HG03025 (cell line): ENCODE measurements around the gene CDHR4.
"Not testable (repeated sequence)": the region's sequence is repeated elsewhere in the genome, so short reads cannot be mapped to it uniquely, and the experiment has no call there.

Experiments used
- ATAC-seq: cut with Tn5 transposase; IDR thresholded peaks from one replicate; pipeline ENCODE4 v1.9.1; 2021; ENCODE audit warnings: mild to moderate bottlenecking, moderate library complexity; ENCODE audit not compliant: unreplicated experiment, low FRiP score

CDHR4 gene

DNA sequence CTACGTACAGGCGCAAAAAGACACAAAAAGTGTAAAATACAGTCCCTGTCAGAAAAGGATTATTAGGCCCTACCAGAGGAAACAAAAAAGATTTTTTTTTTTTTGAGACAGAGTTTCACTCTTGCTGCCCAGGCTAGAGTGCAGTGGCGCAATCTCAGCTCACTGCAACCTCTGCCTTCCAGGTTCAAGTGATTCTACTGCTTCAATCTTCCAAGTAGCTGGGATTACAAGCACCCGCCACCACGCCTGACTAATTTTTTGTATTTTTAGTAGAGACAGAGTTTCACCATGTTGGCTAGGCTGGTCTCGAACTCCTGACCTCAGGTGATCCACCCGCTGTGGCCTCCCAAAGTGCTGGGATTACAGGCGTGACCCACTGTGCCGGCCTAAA lies 18.7 kb downstream of the CDHR4 start:
- not testable (repeated sequence) for ATAC-seq

DNA sequence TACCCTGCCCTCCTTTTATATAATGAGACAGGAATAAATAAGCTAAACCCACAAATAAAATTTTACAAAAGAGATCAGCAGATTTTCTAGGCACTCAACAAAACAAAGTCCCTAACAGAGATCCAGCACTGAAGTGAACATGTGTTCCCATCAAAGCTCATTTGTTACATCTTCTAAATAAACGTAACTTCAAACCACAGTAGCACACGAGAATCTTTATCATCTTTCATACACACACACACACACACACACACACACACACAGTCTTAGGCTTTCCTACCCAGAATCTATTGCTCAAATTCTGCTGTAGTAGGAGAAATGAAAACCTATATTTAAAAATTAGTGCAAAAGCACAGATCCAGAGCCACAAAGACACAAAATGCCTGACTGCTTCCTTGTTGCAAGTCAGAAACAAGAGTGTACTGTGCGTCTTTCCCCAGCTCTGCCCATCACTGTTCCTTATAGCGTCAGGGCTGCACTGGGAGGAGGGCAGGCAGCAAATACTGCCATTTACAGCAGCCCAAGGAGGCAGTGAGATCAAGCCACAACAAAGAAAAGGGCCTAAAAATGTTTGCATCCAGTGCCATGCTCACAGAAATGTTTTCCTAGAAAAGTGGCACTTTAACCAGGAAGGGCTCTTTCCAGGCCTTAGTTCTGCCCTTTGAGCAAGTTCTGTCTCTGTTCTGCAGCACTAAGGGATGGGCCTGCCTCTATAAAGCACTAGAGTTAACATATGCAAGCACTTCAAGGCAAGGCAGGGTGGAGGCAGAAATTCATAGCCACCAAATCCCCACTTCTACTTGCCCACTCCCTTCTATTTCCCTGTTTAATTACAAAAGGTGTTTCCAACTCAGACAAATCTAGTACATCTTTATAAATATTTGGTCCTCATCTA lies 19.3 kb downstream of the CDHR4 start:
- no peak for ATAC-seq

DNA sequence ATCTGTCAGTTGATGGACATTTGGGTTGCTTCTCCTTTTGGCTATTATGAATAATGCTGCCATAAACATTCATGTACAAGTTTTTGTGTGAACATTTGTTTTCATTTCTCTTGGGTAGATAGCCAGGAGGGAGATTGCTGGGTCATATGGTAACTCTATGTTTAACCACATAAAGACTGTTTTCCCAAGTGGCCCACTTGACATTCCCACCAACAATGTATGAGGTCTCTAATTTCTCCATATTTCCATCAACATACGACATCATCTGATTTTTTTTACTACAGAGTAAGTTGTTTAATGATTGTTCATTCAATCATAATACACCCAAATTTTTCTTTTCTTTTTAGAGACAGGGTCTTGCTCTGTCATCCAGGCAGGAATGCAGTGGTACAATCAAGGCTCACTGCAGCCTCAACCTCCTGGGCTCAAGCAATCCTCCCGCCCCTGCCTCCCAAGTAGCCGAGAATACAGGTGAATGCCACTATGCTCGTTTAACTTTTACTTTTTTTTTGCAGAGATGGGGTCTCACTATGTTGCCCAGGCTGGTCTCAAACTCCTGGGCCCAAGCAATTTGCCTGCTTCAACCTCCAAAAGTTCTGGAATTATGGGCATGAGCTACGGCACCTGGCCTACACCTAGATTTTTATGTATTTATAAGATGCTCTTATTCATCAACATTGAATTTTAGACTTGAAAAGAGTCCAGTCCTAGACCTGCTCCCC lies 20.2 kb downstream of the CDHR4 start:
- ATAC-seq: no peak

DNA sequence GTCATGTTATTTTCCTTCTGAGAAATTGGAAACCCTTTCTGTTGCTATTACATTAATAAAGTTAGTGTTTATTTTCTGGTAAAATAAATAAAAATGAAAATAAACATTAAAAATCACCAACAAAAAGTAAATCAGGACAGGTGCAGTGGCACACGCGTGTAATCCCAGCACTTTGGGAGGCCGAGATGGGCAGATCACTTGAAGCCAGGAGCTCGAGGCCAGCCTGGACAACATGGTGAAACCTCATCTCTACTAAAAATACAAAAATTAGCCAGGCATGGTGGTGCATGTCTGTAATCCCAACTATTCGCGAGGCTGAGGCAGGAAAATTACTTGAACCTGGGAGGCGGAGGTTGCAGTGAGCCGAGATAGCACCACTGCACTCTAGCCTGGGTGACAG lies 23.6 kb downstream of the CDHR4 start:
- not testable (repeated sequence) for ATAC-seq

DNA sequence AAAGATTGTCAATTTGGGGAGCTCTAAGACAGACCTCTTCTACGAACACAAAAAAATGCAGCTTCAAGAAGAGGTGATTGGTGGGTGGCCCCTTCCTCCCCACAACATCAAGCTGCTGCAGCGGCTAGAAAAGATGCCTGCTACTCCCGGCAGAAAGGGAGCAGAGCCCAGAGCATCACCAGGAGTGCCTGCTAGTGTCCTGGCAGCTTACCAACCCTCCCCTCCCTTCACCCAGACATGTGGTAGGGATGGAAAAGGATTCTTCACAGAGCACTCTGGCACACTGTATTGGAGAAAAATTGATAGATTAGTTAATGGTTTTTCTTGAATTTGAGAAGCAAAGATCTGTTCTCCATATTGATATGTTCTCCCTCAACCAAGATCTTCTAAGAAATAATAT lies 24.1 kb downstream of the CDHR4 start:
- no peak for ATAC-seq

DNA sequence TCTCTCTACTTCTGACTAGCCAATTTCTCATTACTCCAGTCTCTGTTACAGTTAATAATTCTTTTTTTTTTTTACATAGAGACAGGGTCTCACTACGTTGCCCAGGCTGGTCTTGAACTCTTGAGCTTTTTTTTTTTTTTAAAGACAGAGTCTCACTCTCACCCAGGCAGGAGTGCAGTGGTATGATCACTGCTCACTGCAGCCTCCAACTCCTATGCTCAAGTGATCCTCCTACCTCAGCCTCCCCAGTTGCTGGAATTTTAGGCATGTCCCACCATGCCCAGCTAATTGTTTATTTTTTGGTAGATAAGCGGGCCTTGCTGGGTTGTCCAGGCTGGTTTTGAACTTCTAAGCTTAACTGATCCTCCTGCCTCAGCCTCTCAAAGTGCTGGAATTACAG lies 27.0 kb downstream of the CDHR4 start:
- ATAC-seq: no peak

DNA sequence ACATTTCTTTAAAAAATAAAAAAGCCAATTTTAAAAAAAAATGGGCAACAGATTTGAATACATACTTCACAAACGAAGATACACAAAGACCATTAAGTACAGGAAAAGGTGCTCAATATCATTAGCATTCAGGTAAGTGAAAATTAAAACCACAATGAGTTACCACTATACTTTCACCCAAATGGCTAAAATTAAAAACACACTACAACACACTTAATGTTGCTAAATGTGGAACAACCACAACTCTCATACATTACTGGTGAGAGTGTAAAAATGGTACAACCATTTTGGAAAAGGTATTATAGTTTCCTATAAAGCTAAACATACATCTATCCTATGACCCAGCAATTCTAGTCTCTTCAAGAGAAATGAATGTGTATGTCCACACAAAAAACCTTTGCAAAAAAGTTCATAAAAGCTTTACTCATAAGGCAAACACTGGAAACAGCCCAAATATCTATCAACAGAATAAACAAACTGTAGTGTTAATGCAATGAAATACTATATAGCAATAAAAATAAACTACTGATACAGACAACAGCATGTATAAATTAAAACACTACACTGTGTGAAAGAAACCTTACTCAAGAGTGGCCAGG lies 28.2 kb downstream of the CDHR4 start:
- no peak for ATAC-seq

DNA sequence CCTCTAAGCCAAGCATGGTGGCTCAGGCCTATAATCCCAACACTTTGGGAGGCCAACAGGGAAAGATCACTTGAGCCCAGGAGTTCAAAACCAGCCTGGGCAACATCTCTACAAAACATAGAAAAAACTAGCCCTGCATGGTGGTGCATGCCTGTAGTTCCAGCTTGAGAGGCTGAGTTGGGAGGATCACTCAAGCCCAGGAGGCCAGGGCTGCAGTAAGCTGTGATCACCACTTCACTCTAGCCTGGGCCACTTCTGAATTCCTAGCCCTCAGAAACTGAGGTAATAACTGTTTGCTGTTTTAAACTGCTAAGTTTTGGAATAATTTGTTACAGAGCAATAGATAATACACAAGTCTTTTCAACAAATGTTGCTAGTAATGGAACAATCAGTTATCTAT lies 29.7 kb downstream of the CDHR4 start:
- no peak for ATAC-seq

DNA sequence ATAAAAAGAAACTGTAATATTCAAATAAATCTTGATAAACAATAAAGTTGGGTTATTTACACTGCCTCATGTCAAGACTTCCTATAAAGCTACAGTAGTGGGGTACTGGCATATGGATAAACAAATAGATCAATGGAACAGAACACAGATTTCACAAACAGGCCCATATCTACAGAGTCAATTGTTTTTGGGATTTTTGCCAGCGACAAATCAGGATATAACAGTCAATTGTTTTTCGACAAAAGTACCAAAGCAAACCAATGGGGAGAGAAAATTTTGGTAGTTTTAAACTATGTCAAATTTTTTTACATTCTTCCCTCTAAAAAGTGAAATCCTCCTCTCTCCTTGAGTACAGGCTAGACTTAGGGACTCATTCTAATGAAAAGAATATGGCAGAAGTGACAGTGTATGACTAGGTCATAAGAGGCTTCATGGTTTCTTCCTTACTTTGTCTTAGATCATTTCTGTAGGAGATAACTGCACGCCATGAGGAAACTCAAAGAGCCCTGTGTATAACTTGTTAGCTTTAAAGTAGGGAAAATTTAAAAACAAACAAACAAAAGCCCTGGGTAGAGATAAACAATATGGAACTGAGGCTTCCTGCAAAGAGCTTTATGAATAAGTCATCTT lies 30.3 kb downstream of the CDHR4 start:
- ATAC-seq: no peak

DNA sequence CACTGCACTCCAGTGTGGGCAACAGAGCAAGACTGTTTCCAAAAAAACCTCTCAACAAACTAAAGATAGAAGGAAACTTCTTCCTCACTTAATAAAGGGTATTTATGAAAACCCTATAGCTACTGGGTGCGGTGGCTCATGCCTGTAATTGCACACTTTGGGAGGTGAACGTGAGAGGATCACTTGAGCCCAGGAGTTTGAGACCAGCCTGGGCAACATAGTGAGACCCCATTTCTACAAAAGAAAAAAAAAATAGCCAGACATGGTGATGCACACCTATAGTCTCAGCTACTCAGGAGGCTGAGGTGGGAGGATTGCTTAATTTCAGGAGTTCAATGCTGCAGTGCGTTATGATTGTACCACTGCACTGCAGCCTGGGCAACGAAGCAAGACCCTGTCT lies 35.7 kb downstream of the CDHR4 start:
- ATAC-seq: no peak

DNA sequence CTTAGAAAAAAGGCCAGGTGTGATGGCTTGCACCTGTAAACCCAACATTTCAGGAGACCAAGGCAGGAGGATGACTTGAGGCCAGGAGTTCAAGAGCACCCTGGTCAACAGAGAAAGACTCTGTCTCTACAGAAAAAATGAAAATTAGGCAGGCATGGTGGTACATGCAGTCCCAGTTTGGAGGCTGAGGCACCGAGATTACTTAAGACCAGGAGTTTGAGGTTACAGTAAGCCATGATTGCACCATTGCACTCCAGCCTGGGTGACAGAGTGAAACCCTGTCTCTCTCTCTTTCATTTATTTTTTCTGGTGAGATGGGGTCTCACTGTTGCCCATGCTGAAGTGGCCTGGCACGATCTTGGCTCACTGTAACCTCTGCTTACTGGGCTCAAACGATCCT lies 38.0 kb downstream of the CDHR4 start:
- no peak for ATAC-seq

DNA sequence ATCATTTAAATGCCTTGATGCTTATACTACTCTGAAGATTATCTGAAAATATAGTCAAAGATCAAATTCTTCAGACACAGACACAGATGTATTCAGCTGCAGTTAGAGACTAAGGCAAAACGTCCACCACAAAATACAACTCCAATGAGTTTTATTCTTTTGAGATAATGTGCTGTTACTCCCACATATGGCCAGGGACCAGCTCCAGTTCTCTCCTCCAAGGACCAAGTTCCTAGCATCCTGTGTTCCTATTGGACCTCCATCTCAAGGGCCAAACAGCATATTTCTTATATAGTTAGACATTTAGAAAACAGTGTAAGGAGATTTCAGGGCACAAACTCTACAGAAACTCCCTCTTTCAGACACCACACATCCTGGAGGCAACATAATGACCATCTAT lies 40.4 kb downstream of the CDHR4 start:
- no peak for ATAC-seq

DNA sequence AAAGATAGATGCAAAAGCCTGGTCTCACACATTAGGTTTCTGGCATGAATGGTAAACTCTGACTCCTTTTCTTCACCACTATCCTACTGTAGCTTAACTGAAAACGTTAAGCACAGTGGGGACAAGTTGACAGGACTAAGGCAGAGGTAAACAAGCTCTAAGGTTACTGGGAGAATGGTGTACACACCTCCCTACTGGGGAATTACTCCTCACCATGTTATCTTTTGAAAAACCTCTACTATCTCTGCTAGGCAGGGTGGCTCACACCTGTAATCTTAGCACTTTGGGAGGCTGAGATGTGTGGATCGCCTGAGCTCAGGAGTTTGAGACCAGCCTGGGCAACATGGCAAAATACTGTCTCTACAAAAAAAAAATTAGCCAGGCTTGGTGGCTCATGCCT lies 42.5 kb downstream of the CDHR4 start:
- ATAC-seq: no peak

DNA sequence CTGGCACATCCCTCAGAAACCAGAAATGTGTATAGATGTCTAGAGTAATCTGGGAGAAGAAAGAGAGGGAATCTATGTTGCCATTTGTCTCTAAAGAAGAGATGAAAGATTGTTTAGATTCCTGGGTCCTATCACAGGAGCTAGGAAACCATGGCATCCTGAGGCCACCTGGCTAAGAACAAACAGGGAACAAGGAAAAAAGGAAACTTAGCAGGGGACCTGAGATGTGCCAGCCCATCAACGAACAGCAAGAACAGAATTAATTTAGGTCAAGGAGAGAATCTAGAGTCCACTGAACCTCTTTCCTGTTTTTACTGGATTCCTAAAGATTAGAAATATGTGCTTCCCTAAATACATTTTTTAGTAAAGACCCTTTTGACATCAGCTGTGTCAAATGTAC lies 43.6 kb downstream of the CDHR4 start:
- ATAC-seq: no peak

DNA sequence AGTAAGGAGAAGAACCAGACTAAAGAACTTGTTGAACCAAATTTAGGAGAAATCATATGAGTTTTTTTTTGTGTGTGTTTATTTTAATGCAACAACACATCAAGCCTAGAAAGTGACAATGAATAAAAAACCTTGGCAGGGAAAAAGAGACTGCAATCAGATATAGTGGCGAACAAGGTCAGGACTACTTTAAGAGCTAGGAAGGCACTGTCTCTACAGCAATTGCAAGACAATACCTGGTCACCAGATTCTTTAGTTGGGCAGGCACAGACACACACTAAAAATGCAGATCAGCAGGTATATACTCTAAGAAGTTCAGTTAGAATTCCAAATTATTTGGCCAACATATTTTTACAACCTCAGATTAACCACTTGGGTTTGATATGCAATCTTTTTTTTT lies 45.1 kb downstream of the CDHR4 start:
- no peak for ATAC-seq

DNA sequence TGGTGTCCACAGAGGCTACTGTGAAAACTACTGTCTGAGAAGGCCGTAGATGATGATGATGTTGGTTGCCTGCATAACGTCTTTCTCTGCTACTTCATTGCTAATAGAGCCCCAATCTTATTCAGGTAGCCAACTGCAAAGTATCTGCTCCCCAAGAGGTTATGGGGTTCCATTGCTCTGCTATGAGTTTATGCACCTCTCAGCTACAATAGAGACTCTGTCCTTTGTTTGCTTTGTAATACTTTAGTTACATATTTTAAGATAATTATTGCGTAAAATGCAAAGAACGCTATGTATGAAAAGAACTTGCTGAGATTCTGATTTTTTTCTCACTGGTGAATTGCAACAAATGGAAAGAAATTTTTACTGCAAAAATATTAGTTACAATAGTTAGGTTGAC lies 48.2 kb downstream of the CDHR4 start:
- no peak for ATAC-seq

DNA sequence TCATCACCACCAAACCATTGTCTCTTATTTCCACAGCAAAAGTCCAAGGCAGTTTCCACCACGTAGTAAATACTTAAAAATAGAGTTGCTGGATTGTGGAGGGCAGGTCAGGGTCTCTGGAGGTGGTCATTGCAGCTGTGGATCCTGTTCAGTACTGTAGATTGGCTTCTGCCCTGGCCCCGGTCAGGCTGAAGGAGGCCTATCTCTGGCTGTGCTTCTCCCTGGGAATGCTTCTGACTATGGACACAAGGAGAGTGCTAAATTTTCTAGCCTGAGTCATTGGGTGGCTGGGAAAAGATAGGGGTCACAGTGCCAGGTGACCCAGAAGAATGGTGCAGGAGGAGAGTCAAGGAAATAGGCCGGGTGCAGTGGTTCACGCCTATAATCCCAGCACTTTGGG lies 49.6 kb downstream of the CDHR4 start:
- no peak for ATAC-seq

DNA sequence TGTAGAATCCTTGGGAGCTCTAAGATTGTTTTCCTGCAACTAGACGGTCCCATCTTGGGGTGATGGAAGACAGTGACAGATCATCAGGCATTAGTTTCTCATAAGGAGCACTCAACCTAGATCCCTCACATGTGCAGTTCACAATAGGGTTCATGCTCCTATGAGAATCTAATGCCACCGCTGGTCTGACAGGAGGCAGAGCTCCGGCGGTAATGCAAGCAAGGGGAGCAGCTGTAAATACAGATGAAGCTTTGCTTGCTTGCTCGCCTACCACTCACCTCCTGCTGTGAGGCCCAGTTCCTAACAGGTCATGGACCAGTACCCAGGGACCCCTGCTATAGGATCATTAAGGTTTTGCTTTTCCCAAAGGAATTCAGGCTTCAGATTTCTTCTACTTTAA lies 50.8 kb downstream of the CDHR4 start:
- ATAC-seq: not testable (repeated sequence)

DNA sequence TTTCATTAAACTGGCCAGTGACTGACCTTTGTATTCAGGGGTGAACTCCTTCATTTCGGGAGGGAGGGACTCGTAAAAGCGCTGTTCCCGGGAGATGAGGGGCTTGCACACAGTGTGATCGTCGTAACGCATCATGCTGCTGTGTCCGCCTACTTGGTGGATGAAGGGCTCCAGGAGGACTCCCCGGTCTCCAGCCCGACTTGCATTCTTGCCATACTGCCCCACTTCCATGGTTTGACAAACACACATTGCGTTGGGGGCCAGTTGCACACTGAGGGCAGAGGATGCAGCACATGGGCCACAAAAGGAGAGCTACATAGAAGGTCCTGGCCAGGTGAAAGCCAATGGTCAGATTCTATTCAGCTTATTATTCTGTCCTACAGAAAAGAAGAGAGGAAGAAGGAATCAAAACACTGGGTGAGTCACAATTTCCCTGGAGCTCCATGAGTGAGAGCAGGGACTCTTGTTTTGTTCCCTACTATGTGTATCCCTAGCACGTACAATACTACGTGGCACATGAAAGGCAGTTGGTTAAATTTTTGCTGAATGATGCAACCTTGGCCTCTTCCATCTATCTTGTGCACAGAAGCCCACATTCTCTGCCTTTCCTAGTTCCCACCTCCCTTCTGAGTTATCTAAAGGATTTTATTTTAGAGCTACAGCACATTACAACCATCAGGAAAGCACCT lies 51.7 kb downstream of the CDHR4 start:
- ATAC-seq: no peak

DNA sequence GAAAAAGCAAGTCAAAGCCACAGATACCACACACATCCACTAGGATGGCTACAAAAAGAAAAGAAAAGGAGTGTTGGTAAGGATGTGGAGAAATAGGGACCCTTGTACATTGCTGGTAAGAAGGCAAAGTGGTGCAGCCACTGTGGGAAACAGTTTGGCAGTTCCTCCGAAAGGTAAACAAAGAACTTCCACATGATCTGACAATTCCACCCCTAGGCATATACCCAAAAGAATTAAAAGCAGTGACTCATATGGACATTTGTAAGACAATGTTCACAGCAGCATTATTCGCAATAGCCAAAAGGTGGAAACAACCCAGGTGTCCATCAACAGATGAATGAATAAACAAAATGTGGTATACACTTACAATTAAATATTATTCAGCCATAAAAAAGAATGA lies 53.7 kb downstream of the CDHR4 start:
- ATAC-seq: no peak
